Naive thymus-derived CD8-positive, alpha-beta T cell (primary cell): ENCODE results near the gene AGXT. TPM values are rescaled to one million over a fixed set of nuclear protein-coding genes. Genes with fewer than 3 reads are reported as not detected.

ENCODE experiments used
- ATAC-seq, 2 donors: fragments of 150-1000 bp; cut with Tn5 transposase in 1 of 2; sonication (Bioruptor Pico), chemical (Tn5 transposase) in 1 of 2; 1 replicate in 1 of 2; 2 replicates in 1 of 2; pipeline ENCODE4 v1.10.0; 2021; ENCODE audit warnings: mild to moderate bottlenecking in 2 of 2, moderate library complexity in 2 of 2
- POLR2A ChIA-PET: fragments of 350-600 bp; sonication (Branson Sonifier 250); formaldehyde crosslinking; loops from one replicate; lab custom pipeline; 2021; ENCODE audit warnings: antibody characterized with exemption; lab: Charles Lee
- DNase-seq, 10 donors: peaks; one replicate each; pipeline versions ENCODE4 v3.0.0 to v3.0.0-alpha.2; 2020 to 2022
- H3K27ac Mint-ChIP-seq, 10 donors: one replicate each; pipeline ENCODE4 v1.8.0; 2020 to 2022; ENCODE audit warnings: mild to moderate bottlenecking in 10 of 10, mixed read lengths in 10 of 10, moderate library complexity in 4 of 10, inconsistent platforms in 1 of 10
- H3K27me3 Mint-ChIP-seq, 5 donors: one replicate each; pipeline ENCODE4 v1.8.0; 2021 to 2022; ENCODE audit warnings: mixed read lengths in 5 of 5
- H3K36me3 Mint-ChIP-seq, 3 donors: one replicate each; pipeline ENCODE4 v1.8.0; 2020 to 2022; ENCODE audit warnings: mixed read lengths in 3 of 3, mild to moderate bottlenecking in 2 of 3, inconsistent platforms in 1 of 3
- H3K4me1 Mint-ChIP-seq, 4 donors: one replicate each; pipeline ENCODE4 v1.8.0; 2021 to 2022; ENCODE audit warnings: mixed read lengths in 4 of 4
- H3K4me3 Mint-ChIP-seq, 10 donors: one replicate each; pipeline ENCODE4 v1.8.0; 2020 to 2022; ENCODE audit warnings: mild to moderate bottlenecking in 10 of 10, mixed read lengths in 10 of 10, moderate library complexity in 6 of 10, inconsistent platforms in 1 of 10
- H3K9me3 Mint-ChIP-seq, 9 donors: one replicate each; pipeline ENCODE4 v1.8.0; 2020 to 2022; ENCODE audit warnings: mixed read lengths in 9 of 9, mild to moderate bottlenecking in 3 of 9, inconsistent platforms in 1 of 9, moderate library complexity in 1 of 9
- polyA plus RNA-seq, 3 donors: library from polyadenylated mRNA; unstranded; fragments of 300-500 nt; fragmentation: Illumina TruSeq; gene quantifications; one replicate each; pipeline ENCODE4 v1.2.3, GENCODE V29; 2021
- total RNA-seq, 8 experiments: library from RNA in 2 of 8; stranded (reverse) in 2 of 8; gene quantifications; one replicate each; pipeline ENCODE4 v1.2.3 and lab custom pipeline; 2021 to 2026

Gene AGXT
- total and polyA plus RNA-seq, 5 experiments from 2014 or later, result not detected

GRCh38 chr2:240874715-240875227, 6.1 kb downstream of the AGXT start:
- POLR2A ChIA-PET, result no interaction called here
- ATAC-seq, result no peak
- Mint-ChIP-seq H3K4me3 (no peak overlapping the region), H3K36me3 (no peaks in the 10 kb centered on the region), H3K4me1 (no peaks in the 10 kb centered on the region), H3K27me3 (no peaks in the 10 kb centered on the region), H3K27ac (no peak overlapping the region), H3K9me3 (no peaks in the 10 kb centered on the region)
- DNase-seq, result peak in 1 of 10 donors; percentile 46

GRCh38 chr2:240875228-240876034, 6.8 kb downstream of the AGXT start:
- Mint-ChIP-seq H3K27me3 (no peaks in the 10 kb centered on the region), H3K9me3 (no peaks in the 10 kb centered on the region), H3K36me3 (no peaks in the 10 kb centered on the region), H3K4me1 (no peaks in the 10 kb centered on the region), H3K4me3 (no peak overlapping the region), H3K27ac (no peak overlapping the region)
- POLR2A ChIA-PET, result no interaction called here
- no peak for ATAC-seq
- DNase-seq, result peak in 1 of 10 donors; percentile 57

GRCh38 chr2:240876035-240876474, 7.4 kb downstream of the AGXT start:
- Mint-ChIP-seq H3K27me3 (no peaks in the 10 kb centered on the region), H3K4me3 (no peak overlapping the region), H3K9me3 (no peaks in the 10 kb centered on the region), H3K4me1 (no peaks in the 10 kb centered on the region), H3K27ac (peak overlapping the region in 1 of 10 donors; percentile 57), H3K36me3 (no peaks in the 10 kb centered on the region)
- no peak for ATAC-seq
- no peak for DNase-seq
- POLR2A ChIA-PET, result interaction anchor here (0.6 kb wide), 1 partner anchor 671 kb away, joined by 3 read pairs; no protein-coding TSS in a partner anchor

- H3K27ac Mint-ChIP-seq, result peak overlapping the region in 1 of 10 donors; percentile 57
- H3K4me1 Mint-ChIP-seq, result no peaks in the 10 kb centered on the region
- no peaks in the 10 kb centered on the region for H3K9me3 Mint-ChIP-seq
- DNase-seq (no peak), ATAC-seq (no peak)
- no peak overlapping the region for H3K4me3 Mint-ChIP-seq
- H3K36me3 Mint-ChIP-seq, result no peaks in the 10 kb centered on the region
- POLR2A ChIA-PET, result interaction anchor here (0.6 kb wide), 1 partner anchor 671 kb away, joined by 3 read pairs; no protein-coding TSS in a partner anchor
- H3K27me3 Mint-ChIP-seq, result no peaks in the 10 kb centered on the region
Measured at GRCh38 chr2:240876475-240877251, 8.0 kb downstream of the AGXT start.

- H3K27ac Mint-ChIP-seq, result no peak overlapping the region
Measured at GRCh38 chr2:240877460-240878340, 9.1 kb downstream of the AGXT start.

GRCh38 chr2:240878341-240878936, 9.8 kb downstream of the AGXT start:
- Mint-ChIP-seq H3K9me3 (no peaks in the 10 kb centered on the region), H3K36me3 (no peaks in the 10 kb centered on the region), H3K27me3 (no peaks in the 10 kb centered on the region), H3K4me3 (no peak overlapping the region), H3K27ac (no peak overlapping the region), H3K4me1 (no peaks in the 10 kb centered on the region)
- POLR2A ChIA-PET, result no interaction called here
- ATAC-seq (no peak), DNase-seq (no peak)

More at GRCh38 chr2:240877460-240878340, 9.1 kb downstream of the AGXT start:
- H3K4me1 Mint-ChIP-seq, result no peaks in the 10 kb centered on the region
- no peaks in the 10 kb centered on the region for H3K9me3 Mint-ChIP-seq
- DNase-seq (no peak), ATAC-seq (no peak)
- no peaks in the 10 kb centered on the region for H3K36me3 Mint-ChIP-seq
- no peak overlapping the region for H3K4me3 Mint-ChIP-seq
- H3K27me3 Mint-ChIP-seq, result no peaks in the 10 kb centered on the region
- POLR2A ChIA-PET, result no interaction called here

GRCh38 chr2:240879105-240879504, 10.5 kb downstream of the AGXT start:
- Mint-ChIP-seq H3K4me1 (no peaks in the 10 kb centered on the region), H3K27me3 (no peaks in the 10 kb centered on the region), H3K4me3 (no peak overlapping the region), H3K27ac (peak overlapping the region in 1 of 10 donors; percentile 37), H3K9me3 (no peaks in the 10 kb centered on the region), H3K36me3 (no peaks in the 10 kb centered on the region)
- DNase-seq, result no peak
- POLR2A ChIA-PET, result no interaction called here
- no peak for ATAC-seq

GRCh38 chr2:240881913-240882312, 13.3 kb downstream of the AGXT start:
- peak overlapping the region in 2 of 10 donors; percentile 21 to 43 for H3K27ac Mint-ChIP-seq
- ATAC-seq (peak in 1 of 2 donors; percentile 98), DNase-seq (peak in 4 of 10 donors; percentile 30 to 36 (median 34))

GRCh38 chr2:240884221-240884620, 15.6 kb downstream of the AGXT start:
- H3K27ac Mint-ChIP-seq, result no peak overlapping the region
- DNase-seq, result no peak
- ATAC-seq, result no peak
- H3K27me3 Mint-ChIP-seq, result no peaks in the 10 kb centered on the region
- no peaks in the 10 kb centered on the region for H3K36me3 Mint-ChIP-seq
- H3K4me1 Mint-ChIP-seq, result peaks cover 0 to 2% (median 0%) of the 10 kb centered on the region in 4 donors
- no peaks in the 10 kb centered on the region for H3K9me3 Mint-ChIP-seq
- no peak overlapping the region for H3K4me3 Mint-ChIP-seq
- POLR2A ChIA-PET, result no interaction called here

More at GRCh38 chr2:240881913-240882312, 13.3 kb downstream of the AGXT start:
- POLR2A ChIA-PET, result no interaction called here
- no peaks in the 10 kb centered on the region for H3K27me3 Mint-ChIP-seq
- no peak overlapping the region for H3K4me3 Mint-ChIP-seq
- H3K4me1 Mint-ChIP-seq, result peaks cover 0 to 2% (median 0%) of the 10 kb centered on the region in 4 donors
- H3K9me3 Mint-ChIP-seq, result no peaks in the 10 kb centered on the region
- H3K36me3 Mint-ChIP-seq, result no peaks in the 10 kb centered on the region

GRCh38 chr2:240884745-240885144, 16.1 kb downstream of the AGXT start:
- peaks cover 0 to 2% (median 0%) of the 10 kb centered on the region in 4 donors for H3K4me1 Mint-ChIP-seq
- H3K27ac Mint-ChIP-seq, result no peak overlapping the region
- no peak for ATAC-seq
- no peaks in the 10 kb centered on the region for H3K27me3 Mint-ChIP-seq
- POLR2A ChIA-PET, result no interaction called here
- no peaks in the 10 kb centered on the region for H3K9me3 Mint-ChIP-seq
- H3K36me3 Mint-ChIP-seq, result no peaks in the 10 kb centered on the region
- no peak overlapping the region for H3K4me3 Mint-ChIP-seq
- no peak for DNase-seq

- H3K36me3 Mint-ChIP-seq, result no peaks in the 10 kb centered on the region
- H3K4me3 Mint-ChIP-seq, result no peak overlapping the region
- ATAC-seq, result no peak
- POLR2A ChIA-PET, result no interaction called here
- H3K27me3 Mint-ChIP-seq, result no peaks in the 10 kb centered on the region
- no peak overlapping the region for H3K27ac Mint-ChIP-seq
- no peak for DNase-seq
- no peaks in the 10 kb centered on the region for H3K9me3 Mint-ChIP-seq
- H3K4me1 Mint-ChIP-seq, result peaks cover 0 to 2% (median 0%) of the 10 kb centered on the region in 4 donors
Measured at GRCh38 chr2:240885566-240885965, 16.9 kb downstream of the AGXT start.
